T follicular helper cell (primary cell): ENCODE measurements around the gene CDC27.
"Not testable (repeated sequence)": the region's sequence is repeated elsewhere in the genome, so short reads cannot be mapped to it uniquely, and the experiment has no call there.

Experiments
- DNase-seq: peaks from one replicate; pipeline ENCODE4 v3.0.0-alpha.2; 2020; ENCODE audit warnings: low read depth

CDC27 gene

DNA sequence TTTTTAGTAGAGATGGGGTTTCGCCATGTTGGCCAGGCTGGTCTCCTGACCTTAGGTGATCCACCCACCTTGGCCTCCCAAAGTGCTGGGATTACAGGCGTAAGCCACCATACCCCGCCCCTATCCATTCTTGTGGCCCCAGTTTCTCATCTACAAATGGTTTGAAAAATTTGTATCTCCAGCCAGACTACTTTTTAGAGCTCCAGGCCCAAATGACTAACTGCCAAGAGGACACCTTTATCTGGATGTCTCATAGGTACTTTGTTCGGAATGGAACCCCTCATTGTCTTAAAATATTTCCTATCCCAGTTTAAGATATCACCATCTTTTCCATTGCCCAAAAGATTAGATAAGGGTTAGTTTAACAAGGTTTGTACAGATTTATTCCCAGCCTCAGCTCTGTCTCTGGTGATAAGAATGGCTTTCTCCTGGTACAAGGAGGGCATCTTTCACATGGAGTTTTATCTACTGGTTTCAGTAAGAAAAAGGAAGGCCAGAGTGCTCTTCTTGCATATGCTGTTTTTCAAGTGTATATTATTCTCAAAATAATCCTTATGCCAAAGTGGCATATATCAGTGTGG, 4.9 kb upstream of the CDC27 start:
- no peak for DNase-seq

GRCh38 chr17:47192554-47192953, 3.5 kb upstream of the CDC27 start:
- no peak for DNase-seq

DNA sequence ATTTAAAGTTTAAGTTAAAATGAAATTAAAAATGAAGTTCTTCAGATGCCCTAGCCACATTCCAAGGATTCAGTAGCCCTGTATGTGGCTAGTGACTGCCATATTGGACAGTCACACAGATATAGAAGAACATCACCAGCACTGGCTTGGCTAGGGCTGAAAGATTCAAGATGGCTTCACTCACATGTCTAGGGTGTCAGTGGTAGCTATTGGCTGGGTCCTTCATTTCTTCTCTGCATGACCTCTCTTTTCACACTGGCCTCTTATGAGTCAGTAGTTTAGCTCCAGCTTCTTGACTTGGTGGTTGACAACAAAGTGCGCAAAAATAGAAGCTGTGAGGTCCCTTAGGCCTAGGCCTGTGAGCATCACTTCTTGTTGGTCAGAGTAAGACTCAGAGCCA, 1.7 kb upstream of the CDC27 start:
- no peak for DNase-seq

DNA sequence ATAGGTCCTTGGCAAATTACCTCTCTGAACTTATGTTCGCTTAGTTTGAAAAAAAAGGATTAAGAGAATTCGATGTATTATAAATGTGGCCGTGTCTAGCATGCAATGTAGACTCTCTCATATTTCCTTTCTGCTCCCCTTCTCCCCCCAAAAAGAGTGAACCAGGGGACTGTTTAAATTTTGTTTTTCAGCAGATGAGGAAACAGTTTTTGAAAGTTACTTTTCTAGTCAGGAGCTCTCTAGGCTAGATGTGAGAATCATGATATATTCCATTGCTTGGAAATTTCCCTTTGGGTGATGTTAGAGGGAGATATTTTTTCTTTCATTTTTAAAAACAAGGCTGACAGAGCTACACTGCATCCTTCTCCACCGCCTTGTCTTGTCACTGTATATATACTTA, 1.1 kb upstream of the CDC27 start:
- no peak for DNase-seq

GRCh38 chr17:47189732-47190237, 690 bp upstream of the CDC27 start:
- no peak for DNase-seq

- no peak for DNase-seq
These were observed 722 bp downstream of the CDC27 start for GRCh38 chr17:47188271-47188875.

DNA sequence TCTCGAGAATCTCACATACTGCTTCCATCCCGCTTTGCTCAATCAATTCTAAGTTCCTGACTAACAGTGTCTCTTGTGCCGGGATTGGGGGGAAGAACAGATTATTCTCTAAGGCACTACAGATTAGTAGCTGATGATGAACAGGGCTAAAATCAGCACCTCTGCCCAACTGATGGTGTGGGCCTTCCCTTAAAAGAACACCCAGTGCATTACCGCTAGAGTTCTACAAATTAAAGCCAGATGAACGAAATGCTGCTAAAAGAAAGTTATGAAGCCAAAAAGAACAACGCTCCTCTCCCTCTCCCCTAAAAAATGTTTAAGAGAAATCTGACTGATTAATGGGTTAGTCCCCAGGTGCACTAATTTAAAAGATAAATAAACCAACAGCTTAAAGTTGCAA, 4.4 kb downstream of the CDC27 start:
- DNase-seq: no peak

DNA sequence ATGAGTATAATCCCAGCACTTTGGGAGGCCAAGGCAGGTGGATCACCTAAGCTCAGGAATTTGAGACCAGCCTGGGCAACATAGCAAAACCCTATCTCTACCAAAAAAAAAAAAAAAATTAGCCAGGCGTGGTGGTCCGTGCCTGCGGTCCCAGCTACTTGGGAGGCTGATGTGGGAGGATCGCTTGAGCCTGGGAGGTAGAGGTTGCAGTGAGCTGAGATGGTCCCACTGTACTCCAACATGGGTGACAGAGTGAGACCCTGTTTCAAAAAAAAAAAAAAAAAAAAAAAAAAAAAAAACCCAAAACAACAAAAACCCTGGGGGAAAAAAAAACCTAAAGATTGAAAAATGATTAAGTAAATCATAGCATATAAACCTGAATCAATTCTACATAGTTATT, 8.1 kb downstream of the CDC27 start:
- DNase-seq: not testable (repeated sequence)

DNA sequence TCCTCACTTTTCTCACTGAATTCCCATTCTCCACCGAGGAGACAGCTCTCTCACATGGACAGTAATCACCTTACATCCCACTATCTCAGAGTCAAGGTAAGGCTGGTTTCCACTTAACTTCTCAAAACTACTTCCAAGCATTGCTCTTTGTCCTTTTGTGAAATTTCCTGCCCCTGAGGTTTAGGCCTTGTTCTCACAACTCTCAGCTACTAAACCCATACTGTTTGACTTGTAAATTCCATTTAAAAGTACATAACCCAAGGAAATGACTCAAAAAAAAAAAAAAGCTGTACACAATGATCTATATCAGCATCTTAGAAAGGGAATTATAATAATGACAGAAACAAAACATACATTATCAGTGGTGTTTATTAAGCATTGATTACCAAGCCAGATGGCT, 8.8 kb downstream of the CDC27 start:
- no peak for DNase-seq

- DNase-seq: no peak
These were observed 10.0 kb downstream of the CDC27 start for GRCh38 chr17:47179141-47179540.

GRCh38 chr17:47177261-47177660, 11.8 kb downstream of the CDC27 start:
- no peak for DNase-seq

GRCh38 chr17:47176389-47176826, 12.7 kb downstream of the CDC27 start:
- no peak for DNase-seq

DNA sequence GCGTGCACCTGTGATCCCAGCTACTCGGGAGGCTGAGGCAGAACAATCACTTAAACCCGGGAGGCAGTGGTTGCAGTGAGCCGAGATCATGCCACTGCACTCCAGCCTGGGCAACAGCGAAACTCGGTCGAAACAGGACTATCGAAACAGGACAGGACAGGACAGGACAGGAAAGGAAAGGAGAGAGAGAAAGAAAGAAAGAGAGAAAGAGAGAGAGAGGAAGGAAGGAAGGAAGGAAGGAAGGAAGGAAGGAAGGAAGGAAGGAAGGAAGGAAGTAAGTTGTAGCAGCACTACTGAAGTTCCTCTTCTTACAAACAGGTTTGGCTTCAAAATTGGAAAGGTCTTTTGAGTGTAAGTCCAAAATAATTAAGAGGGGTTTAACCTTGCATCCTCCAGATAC, 14.3 kb downstream of the CDC27 start:
- not testable (repeated sequence) for DNase-seq

- no peak for DNase-seq
These were observed 16.2 kb downstream of the CDC27 start for GRCh38 chr17:47172696-47173565.

GRCh38 chr17:47170710-47171109, 18.4 kb downstream of the CDC27 start:
- DNase-seq: no peak

GRCh38 chr17:47168896-47169295, 20.2 kb downstream of the CDC27 start:
- not testable (repeated sequence) for DNase-seq

- not testable (repeated sequence) for DNase-seq
These were observed 22.2 kb downstream of the CDC27 start for GRCh38 chr17:47166854-47167253.

DNA sequence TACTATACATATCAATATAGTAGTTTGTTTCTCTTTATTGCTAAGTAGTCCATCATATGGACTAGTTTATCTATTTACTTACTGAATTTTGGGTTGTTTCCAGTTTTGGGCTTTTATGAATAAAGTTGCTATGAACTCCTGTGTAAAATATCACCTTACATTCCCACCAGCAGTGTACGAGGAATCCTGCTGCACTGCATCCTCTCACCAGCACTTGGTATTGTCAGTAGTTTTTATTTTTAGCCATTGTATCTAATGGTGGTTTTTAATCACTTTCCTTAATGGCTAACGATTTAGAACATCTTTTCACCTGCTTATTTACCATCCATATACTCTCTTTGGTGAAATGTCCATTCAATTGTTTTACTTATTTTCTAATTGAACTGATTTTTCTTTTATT, 24.0 kb downstream of the CDC27 start:
- DNase-seq: no peak

- DNase-seq: no peak
These were observed 24.8 kb downstream of the CDC27 start for GRCh38 chr17:47164263-47164662.

DNA sequence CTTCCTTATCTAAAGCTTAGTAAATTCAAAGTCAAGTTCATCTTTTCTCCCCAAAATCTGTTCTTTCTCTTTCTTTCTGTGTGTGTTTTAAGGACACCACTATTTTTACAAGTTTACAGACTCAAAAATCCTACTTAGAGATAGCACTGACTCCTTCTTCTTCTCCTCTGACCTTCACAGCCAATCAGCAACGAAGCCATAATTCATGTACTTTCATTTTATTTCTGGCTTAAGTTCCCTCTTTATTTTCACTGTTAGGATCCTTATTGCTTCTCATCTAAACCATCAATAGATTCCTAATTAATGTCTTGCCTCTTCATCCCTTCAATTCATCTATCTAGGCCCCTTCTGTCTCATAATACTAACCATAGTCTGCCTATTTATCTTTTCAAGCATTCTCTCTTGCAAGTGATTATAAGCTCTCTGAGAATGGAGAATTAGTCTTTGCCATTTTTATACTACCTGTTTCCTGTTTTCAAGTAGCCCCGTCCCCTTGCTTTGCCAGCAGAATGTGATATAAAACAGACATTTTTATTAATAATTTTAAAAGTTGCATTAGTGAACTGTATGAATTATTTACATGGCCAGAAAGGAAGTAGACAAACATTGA, 27.0 kb downstream of the CDC27 start:
- no peak for DNase-seq

- DNase-seq: no peak
These were observed 29.8 kb downstream of the CDC27 start for GRCh38 chr17:47159315-47159714.

- DNase-seq: no peak
These were observed 43.7 kb downstream of the CDC27 start for GRCh38 chr17:47145351-47145750.
